Activated CD4-positive, alpha-beta T cell treated with anti-CD3 and anti-CD28 coated beads, Interleukin-2, amount 10 ng/mL, durations not matched to agents 7 days and 5 days (primary cell): ENCODE data around the gene MTUS2. TPM values are rescaled to one million over a fixed set of nuclear protein-coding genes. Genes with fewer than 3 reads are reported as not detected.

ENCODE experiments used
- CTCF ChIA-PET: fragments of 350-600 bp; sonication (Branson Sonifier 250); formaldehyde crosslinking; loops from one replicate; lab custom pipeline; 2021; ENCODE audit warnings: antibody characterized with exemption; lab: Charles Lee
- POLR2A ChIA-PET: fragments of 350-600 bp; sonication (Branson Sonifier 250); formaldehyde crosslinking; loops from one replicate; lab custom pipeline; 2021; ENCODE audit warnings: antibody characterized with exemption; lab: Charles Lee
- DNase-seq: peaks from one replicate; pipeline ENCODE4 v3.0.0-alpha.2; 2020
- H3K27ac Mint-ChIP-seq: one replicate; pipeline ENCODE4 v1.8.0; 2021; ENCODE audit warnings: mild to moderate bottlenecking, moderate library complexity, mixed read lengths
- H3K27me3 Mint-ChIP-seq: one replicate; pipeline ENCODE4 v1.8.0; 2021; ENCODE audit warnings: mixed read lengths
- H3K36me3 Mint-ChIP-seq: one replicate; pipeline ENCODE4 v1.8.0; 2021; ENCODE audit warnings: low read depth, mixed read lengths
- H3K4me1 Mint-ChIP-seq: one replicate; pipeline ENCODE4 v1.8.0; 2021; ENCODE audit warnings: mixed read lengths
- H3K4me3 Mint-ChIP-seq: one replicate; pipeline ENCODE4 v1.8.0; 2021; ENCODE audit warnings: mild to moderate bottlenecking, moderate library complexity, mixed read lengths
- H3K9me3 Mint-ChIP-seq: one replicate; pipeline ENCODE4 v1.8.0; 2021; ENCODE audit warnings: mixed read lengths
- total RNA-seq, 2 experiments: library from RNA; stranded (reverse); gene quantifications; one replicate each; pipeline ENCODE4 v1.2.3, GENCODE V29; 2021

Gene MTUS2
- total RNA-seq, 2 experiments from 2014 or later: not detected

DNA sequence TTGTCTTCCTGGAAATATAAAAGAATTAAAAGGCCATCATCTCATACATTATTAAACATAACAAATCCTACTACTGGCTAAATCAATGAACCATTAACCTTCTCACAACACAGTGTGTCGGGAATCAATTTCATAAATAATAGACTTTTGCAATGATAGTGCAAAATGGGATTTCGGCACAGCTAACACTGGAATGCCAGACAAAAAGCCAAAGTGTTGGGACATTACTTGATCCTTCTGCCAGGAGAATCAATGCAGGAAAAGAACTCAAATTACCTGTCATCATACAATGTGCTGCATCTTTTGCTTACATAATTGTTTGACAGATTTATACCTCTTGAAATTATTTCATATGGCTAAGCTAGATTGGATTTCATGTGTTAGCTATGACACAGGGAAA lies 334.3 kb downstream of the MTUS2 start:
- ChIA-PET CTCF (no interaction called here), POLR2A (no interaction called here)
- H3K27ac Mint-ChIP-seq: no peak overlapping the region
- no peaks in the 10 kb centered on the region for H3K36me3 Mint-ChIP-seq
- H3K4me3 Mint-ChIP-seq: no peak overlapping the region
- DNase-seq: no peak
- H3K4me1 Mint-ChIP-seq: no peaks in the 10 kb centered on the region
- no peaks in the 10 kb centered on the region for H3K9me3 Mint-ChIP-seq
- H3K27me3 Mint-ChIP-seq: no peaks in the 10 kb centered on the region

DNA sequence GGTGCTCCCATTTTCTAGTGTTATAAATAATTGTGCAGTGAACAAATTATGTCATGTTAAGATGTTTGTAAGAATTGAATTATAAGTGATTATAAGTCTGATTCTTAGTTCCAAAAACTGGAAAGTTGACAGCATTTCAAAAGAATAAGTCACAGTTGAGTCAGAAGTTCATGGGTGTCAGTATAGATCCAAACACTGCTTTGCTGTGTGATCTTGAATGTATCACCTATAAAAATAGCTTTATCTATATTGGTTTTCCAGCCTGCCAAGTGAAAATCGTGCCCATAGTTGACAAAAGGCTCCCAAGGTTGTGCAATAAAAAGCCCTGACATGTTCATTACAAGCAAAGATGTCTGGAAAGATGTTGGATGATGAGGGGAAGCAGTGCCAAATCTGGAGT lies 336.0 kb downstream of the MTUS2 start:
- ChIA-PET CTCF (no interaction called here), POLR2A (no interaction called here)
- H3K36me3 Mint-ChIP-seq: no peaks in the 10 kb centered on the region
- no peak overlapping the region for H3K27ac Mint-ChIP-seq
- no peak overlapping the region for H3K4me3 Mint-ChIP-seq
- peaks cover 2% of the 10 kb centered on the region for H3K27me3 Mint-ChIP-seq
- H3K4me1 Mint-ChIP-seq: no peaks in the 10 kb centered on the region
- no peak for DNase-seq
- H3K9me3 Mint-ChIP-seq: no peaks in the 10 kb centered on the region

DNA sequence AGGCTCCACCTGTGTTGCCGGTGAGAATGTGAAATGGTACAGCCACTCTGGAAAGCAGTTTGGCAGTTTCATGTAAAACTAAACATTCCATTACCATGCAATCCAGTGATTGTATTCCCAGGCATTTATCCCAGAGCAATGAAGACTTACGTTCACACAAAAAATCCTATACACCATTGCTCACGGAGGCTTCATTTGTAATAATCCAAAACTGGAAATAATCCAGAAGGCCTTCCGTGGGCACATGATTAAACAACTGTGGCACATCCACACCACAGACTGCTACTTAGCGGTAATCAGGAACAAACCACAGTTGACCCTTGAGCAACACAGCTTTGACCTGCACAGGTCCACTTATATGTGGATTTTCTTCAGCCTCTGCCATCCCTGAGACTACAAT lies 339.7 kb downstream of the MTUS2 start:
- no peak for DNase-seq
- H3K27me3 Mint-ChIP-seq: peaks cover 2% of the 10 kb centered on the region
- CTCF ChIA-PET: no interaction called here
- no peaks in the 10 kb centered on the region for H3K4me1 Mint-ChIP-seq
- no peaks in the 10 kb centered on the region for H3K9me3 Mint-ChIP-seq
- no peaks in the 10 kb centered on the region for H3K36me3 Mint-ChIP-seq
- no peak overlapping the region for H3K4me3 Mint-ChIP-seq
- no peak overlapping the region for H3K27ac Mint-ChIP-seq
- POLR2A ChIA-PET: no interaction called here

DNA sequence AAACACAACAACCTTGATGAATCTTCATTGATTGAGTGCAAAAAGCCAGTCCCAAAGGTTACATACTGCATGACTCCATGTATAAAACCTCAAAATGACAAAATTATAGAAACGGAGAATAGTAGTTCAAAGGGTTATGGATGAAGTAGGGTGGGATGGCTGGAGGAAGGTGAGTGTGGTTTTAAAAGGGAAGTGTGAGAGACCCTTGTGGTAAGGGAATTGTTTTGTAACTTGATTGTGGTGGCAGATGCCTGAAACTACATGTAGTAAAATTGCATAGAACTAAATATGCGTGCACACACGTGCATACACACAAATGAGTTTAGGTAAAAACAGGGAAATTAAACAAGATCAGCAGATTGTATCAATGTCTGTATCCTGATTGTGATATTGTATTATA lies 340.7 kb downstream of the MTUS2 start:
- ChIA-PET POLR2A (no interaction called here), CTCF (no interaction called here)
- Mint-ChIP-seq H3K27ac (no peak overlapping the region), H3K27me3 (peaks cover 2% of the 10 kb centered on the region), H3K4me3 (no peak overlapping the region), H3K4me1 (no peaks in the 10 kb centered on the region), H3K36me3 (no peaks in the 10 kb centered on the region), H3K9me3 (no peaks in the 10 kb centered on the region)
- no peak for DNase-seq

DNA sequence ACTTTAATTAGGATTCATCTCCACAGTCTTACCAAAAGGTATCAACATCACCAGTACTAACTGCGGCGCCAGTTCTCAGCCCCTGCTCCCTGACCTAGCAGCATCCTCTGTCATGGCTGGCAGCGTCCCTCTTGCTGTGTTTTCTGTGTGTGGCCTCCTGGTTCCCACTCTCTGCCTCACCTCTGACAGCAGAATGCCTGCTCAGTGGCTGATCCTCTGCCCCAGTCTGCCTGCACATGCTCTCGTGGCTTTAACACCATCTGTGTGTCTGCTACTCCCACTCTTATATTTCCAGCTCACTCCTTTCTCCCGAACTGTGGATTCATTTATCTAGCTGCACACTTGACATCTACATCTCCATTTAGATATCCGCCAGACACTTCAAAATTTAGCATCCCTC lies 341.5 kb downstream of the MTUS2 start:
- DNase-seq: no peak
- POLR2A ChIA-PET: no interaction called here
- no peaks in the 10 kb centered on the region for H3K9me3 Mint-ChIP-seq
- no peak overlapping the region for H3K4me3 Mint-ChIP-seq
- CTCF ChIA-PET: no interaction called here
- no peak overlapping the region for H3K27ac Mint-ChIP-seq
- no peaks in the 10 kb centered on the region for H3K4me1 Mint-ChIP-seq
- H3K36me3 Mint-ChIP-seq: no peaks in the 10 kb centered on the region
- peaks cover 2% of the 10 kb centered on the region for H3K27me3 Mint-ChIP-seq

DNA sequence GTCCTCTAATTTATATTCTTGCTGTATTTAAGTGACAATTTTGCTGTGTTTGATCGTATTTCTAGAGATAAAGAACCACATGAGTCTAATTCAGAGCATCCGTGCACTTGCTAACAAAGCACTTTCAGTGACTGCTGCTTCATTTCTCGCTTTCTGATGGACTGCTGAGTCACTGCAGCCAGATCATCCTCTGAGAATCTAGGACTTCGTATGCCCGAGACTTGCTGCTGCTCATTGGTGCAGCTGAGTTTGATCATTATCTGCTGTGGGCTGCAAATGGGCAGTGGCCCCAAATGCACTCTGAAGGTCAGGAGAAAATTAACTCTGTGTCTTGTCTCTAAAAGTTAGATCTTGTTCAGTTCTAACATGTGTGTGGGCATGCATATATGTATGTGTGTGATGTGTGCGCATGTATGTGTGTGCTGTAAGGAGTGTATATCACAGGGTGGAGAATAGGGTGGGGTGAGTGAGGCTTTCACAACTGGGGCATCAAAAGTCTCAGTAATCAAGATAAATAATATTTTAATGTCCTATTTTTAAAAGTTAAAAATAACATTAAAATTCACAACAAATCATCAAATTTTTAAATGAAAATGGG lies 342.6 kb downstream of the MTUS2 start:
- CTCF ChIA-PET: no interaction called here
- Mint-ChIP-seq H3K36me3 (no peaks in the 10 kb centered on the region), H3K4me3 (no peak overlapping the region), H3K27ac (no peak overlapping the region), H3K9me3 (no peaks in the 10 kb centered on the region), H3K4me1 (no peaks in the 10 kb centered on the region), H3K27me3 (peaks cover 2% of the 10 kb centered on the region)
- POLR2A ChIA-PET: no interaction called here
- DNase-seq: no peak

DNA sequence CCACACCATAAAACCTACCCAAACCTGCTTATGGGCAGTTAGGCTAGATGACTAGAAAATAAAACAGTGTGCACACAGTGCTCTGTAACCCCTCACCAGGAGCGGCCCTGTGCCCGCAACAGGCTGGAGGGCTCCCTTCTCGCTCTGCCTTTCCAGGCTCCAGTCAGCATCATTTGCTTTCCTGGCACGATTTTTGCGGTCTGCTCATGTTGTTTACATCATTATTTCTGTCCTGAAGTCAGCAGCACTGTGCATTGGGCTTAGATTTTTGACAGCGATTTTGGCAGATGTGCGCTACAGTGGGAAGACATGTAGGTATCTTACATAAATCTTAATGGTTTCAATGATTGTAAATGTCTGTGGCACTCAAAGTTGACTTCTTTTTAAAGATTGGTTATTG lies 344.0 kb downstream of the MTUS2 start:
- Mint-ChIP-seq H3K36me3 (no peaks in the 10 kb centered on the region), H3K27me3 (peaks cover 2% of the 10 kb centered on the region), H3K27ac (no peak overlapping the region), H3K4me1 (no peaks in the 10 kb centered on the region), H3K9me3 (no peaks in the 10 kb centered on the region), H3K4me3 (no peak overlapping the region)
- ChIA-PET POLR2A (no interaction called here), CTCF (no interaction called here)
- DNase-seq: no peak

DNA sequence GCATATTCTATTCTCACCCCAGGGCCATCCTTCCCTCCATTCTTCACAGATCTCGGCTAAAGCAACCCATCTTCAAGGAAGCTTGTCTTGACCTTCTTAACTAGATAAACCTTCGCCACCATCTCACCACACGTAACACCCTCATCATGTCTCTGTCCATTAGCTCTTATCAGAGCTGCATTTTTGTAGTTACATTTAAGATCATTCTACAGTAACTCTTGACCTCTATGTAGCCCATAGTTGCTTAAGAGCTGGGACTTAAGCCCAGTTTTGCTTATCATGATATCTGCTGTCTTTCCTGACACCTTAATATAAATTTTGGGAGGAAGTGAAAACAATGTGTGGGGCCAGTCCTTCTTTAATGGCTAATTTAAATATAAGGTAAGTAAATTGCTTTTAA lies 345.1 kb downstream of the MTUS2 start:
- Mint-ChIP-seq H3K4me1 (no peaks in the 10 kb centered on the region), H3K27me3 (peaks cover 2% of the 10 kb centered on the region), H3K4me3 (no peak overlapping the region), H3K27ac (no peak overlapping the region), H3K36me3 (no peaks in the 10 kb centered on the region), H3K9me3 (no peaks in the 10 kb centered on the region)
- DNase-seq: no peak
- CTCF ChIA-PET: no interaction called here
- POLR2A ChIA-PET: no interaction called here

DNA sequence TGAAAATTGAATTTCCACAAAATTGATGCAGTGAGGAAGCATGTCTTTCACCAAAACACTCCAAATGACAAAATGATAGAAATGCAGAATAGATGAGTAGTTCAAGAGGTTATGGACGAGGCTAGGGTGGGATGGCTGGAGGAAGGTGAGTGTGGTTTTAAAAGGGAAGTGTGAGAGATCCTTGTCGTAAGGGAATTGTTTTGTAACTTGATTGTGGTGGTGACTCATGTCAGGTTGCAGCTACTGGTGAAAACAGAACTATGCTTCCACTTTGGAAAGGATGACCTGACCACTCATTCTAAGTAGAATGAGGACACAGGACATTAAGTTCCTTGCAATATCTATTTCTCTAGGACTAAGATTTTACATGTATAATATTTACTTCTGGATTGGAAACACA lies 345.7 kb downstream of the MTUS2 start:
- peaks cover under 1% of the 10 kb centered on the region for H3K27me3 Mint-ChIP-seq
- no peak for DNase-seq
- H3K27ac Mint-ChIP-seq: no peak overlapping the region
- ChIA-PET POLR2A (no interaction called here), CTCF (no interaction called here)
- no peaks in the 10 kb centered on the region for H3K36me3 Mint-ChIP-seq
- no peaks in the 10 kb centered on the region for H3K4me1 Mint-ChIP-seq
- no peaks in the 10 kb centered on the region for H3K9me3 Mint-ChIP-seq
- no peak overlapping the region for H3K4me3 Mint-ChIP-seq

DNA sequence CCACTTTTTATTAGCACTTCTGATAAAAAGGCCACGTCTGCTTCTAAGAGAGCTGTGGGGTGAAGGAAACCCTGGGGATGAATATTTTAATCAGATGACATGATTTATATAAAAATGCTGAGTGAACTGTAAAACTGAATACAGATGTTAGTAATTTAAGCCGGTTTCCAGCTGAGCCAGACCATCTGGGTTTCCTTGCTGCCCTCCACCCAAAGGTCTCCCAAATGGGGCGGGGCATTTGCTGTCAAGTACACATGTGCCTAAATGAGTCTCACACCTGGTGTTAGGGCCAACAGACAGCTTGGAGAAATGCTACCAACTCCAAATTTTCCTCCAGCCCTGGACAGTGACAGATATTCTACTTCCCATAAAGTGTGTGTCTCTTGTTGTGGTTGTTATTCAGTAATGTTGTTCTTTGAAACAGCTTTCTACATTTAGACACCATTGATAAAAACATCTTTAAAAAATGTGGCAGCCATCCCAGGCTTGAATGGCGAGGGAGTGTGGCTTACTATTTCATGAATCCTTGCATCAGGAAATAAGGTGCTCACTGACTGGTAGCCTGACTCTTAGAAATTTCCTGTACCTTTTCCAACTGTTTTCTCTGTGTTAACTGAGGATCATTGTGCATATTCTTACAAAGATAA lies 350.4 kb downstream of the MTUS2 start:
- H3K27me3 Mint-ChIP-seq: no peaks in the 10 kb centered on the region
- no peaks in the 10 kb centered on the region for H3K9me3 Mint-ChIP-seq
- H3K4me3 Mint-ChIP-seq: no peak overlapping the region
- H3K4me1 Mint-ChIP-seq: no peaks in the 10 kb centered on the region
- no peaks in the 10 kb centered on the region for H3K36me3 Mint-ChIP-seq
- CTCF ChIA-PET: no interaction called here
- POLR2A ChIA-PET: no interaction called here
- DNase-seq: no peak
- no peak overlapping the region for H3K27ac Mint-ChIP-seq

DNA sequence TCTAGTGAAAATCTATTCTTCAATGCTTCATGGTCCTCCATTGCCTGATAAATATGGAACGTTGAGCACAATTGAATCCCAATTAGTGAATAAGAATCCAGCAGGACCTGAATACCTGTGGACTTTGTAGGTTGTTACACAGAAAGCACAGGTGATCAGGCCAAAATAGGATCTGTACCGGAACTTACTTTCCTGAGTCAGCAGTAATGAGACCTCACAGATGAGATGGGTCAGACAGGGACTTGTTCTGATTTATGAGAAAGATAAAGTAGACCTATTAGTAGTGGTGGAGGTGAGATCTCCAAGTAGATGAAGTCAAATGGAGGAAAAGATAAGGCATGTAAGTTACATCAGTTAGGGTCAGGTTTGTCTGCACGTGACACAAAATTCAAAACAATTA lies 351.1 kb downstream of the MTUS2 start:
- H3K27ac Mint-ChIP-seq: no peak overlapping the region
- POLR2A ChIA-PET: no interaction called here
- CTCF ChIA-PET: no interaction called here
- H3K36me3 Mint-ChIP-seq: no peaks in the 10 kb centered on the region
- no peak overlapping the region for H3K4me3 Mint-ChIP-seq
- no peak for DNase-seq
- H3K9me3 Mint-ChIP-seq: peaks cover 2% of the 10 kb centered on the region
- H3K27me3 Mint-ChIP-seq: no peaks in the 10 kb centered on the region
- no peaks in the 10 kb centered on the region for H3K4me1 Mint-ChIP-seq

DNA sequence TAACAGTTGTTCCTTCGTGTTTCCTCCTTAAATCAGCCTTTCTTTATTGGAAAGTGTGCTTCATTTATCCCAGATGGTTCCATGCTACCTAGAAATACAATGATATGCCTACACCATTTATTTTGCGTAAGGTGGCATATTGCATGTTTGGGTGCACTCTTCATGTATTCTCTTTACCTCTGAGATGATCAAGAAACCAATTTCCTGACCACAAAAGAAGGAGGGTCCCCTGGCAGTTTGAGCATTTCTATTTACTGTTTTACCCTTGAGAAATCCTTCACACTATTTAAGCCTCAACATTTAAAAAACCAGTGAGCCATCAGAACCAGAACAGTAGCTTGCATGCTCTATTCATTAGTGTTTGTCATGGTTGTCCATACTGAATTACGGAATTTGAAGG lies 354.0 kb downstream of the MTUS2 start:
- CTCF ChIA-PET: no interaction called here

DNA sequence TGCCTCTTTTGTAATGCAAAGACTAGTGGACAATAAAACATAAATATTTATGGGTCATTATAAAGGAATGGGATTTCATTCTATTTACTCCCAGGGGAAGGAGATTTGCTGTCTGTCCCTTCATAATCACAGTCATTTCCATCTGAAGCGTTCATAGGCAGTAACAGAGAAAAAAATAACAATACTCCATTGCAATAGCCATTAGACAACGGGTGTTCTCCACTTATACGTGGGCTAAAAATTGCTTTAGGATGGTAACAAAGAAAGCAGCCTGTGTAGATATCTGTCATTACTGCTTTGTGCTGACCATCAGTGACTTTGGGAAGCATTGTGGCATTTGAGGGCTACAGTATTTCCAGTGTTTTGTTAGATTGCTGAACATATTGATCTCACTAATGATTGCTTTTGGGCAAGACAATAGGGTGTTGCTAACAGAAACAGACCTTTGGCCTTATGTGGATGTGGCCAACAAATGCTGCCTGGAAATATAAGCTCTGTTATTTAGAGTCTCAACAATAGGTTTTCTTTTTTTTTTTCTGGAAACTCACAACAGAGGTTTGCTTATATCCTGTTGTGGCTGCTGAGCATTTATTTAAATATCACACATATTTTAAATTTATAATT lies 355.2 kb downstream of the MTUS2 start:
- CTCF ChIA-PET: interaction anchor here (0.9 kb wide), 1 partner anchor 86 kb away, joined by 3 read pairs; no protein-coding TSS in a partner anchor
- DNase-seq: no peak
- Mint-ChIP-seq H3K27ac (no peak overlapping the region), H3K36me3 (no peaks in the 10 kb centered on the region), H3K4me3 (no peak overlapping the region), H3K27me3 (no peaks in the 10 kb centered on the region), H3K4me1 (no peaks in the 10 kb centered on the region), H3K9me3 (peaks cover 2% of the 10 kb centered on the region)
- POLR2A ChIA-PET: no interaction called here

More for the DNA sequence above, 354.0 kb downstream of the MTUS2 start:
- Mint-ChIP-seq H3K4me1 (no peaks in the 10 kb centered on the region), H3K9me3 (peaks cover 2% of the 10 kb centered on the region), H3K27me3 (no peaks in the 10 kb centered on the region), H3K4me3 (no peak overlapping the region), H3K27ac (no peak overlapping the region), H3K36me3 (no peaks in the 10 kb centered on the region)
- DNase-seq: no peak
- POLR2A ChIA-PET: no interaction called here

DNA sequence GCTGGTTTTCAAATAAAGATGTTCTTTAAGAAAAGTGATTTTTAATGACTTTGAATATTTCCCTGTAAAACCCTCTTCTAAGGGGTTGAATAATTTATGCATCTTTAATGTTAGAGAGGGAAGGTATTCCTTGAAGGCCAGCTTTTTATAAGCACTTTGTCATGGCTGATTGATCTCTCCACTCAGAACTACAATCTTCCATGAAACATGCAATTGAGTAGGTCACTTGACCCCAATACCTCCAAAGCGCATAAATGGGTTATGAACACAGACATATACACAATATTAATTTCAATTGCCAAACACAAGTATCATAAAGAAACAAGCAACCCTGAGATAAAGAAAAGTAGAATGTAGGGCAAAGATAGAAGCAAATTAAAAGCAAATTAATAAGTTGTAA lies 359.9 kb downstream of the MTUS2 start:
- no peak overlapping the region for H3K4me3 Mint-ChIP-seq
- no peaks in the 10 kb centered on the region for H3K36me3 Mint-ChIP-seq
- no peak for DNase-seq
- H3K27me3 Mint-ChIP-seq: no peaks in the 10 kb centered on the region
- no peaks in the 10 kb centered on the region for H3K4me1 Mint-ChIP-seq
- no peak overlapping the region for H3K27ac Mint-ChIP-seq
- peaks cover 4% of the 10 kb centered on the region for H3K9me3 Mint-ChIP-seq
- ChIA-PET POLR2A (no interaction called here), CTCF (no interaction called here)
